NT2/D1 (cell line): ENCODE results near the gene CACUL1.

Experiments used
- YY1 ChIP-seq: IDR thresholded peaks from 2 replicates; pipeline ENCODE4 v1.6.1; 2011; ENCODE audit not compliant: insufficient read length, insufficient read depth
- ZNF274 ChIP-seq: IDR thresholded peaks from 2 replicates; pipeline ENCODE4 v1.6.1; 2011; ENCODE audit warnings: mild to moderate bottlenecking, low read depth, low read length

- TF ChIP-seq YY1 (no peak), ZNF274 (no peak)
Measured at GRCh38 chr10:118746246-118746645, 8.5 kb downstream of the CACUL1 start.
